Measurements from ENCODE around the gene SAMD10. TPM values are rescaled to one million over a fixed set of nuclear protein-coding genes. Genes with fewer than 3 reads are reported as not detected.

The SAMD10 gene
- total and polyA plus RNA-seq, 2 of the 8 experiments (the other 6 are each of a cell fraction or from before 2014, with no cell fraction given): 3.0 to 5.2 TPM

DNA sequence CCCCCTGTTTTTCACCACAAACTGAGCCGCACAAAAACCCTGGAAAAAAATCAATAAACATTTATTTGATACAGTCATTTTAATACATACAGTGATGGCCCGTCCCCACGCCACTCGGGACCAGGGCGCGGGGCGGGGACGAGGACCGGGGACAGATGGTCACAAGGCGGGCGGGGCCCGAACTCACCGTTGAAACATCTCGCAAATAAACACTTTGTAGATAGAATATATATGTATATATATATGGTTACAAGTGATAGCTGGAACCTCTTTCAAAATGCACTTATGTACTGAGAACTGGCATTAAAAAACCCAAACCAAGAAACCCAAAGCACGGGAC is 22.8 kb downstream of the SAMD10 start (continued):
- TF ChIP-seq, protein P1, sequence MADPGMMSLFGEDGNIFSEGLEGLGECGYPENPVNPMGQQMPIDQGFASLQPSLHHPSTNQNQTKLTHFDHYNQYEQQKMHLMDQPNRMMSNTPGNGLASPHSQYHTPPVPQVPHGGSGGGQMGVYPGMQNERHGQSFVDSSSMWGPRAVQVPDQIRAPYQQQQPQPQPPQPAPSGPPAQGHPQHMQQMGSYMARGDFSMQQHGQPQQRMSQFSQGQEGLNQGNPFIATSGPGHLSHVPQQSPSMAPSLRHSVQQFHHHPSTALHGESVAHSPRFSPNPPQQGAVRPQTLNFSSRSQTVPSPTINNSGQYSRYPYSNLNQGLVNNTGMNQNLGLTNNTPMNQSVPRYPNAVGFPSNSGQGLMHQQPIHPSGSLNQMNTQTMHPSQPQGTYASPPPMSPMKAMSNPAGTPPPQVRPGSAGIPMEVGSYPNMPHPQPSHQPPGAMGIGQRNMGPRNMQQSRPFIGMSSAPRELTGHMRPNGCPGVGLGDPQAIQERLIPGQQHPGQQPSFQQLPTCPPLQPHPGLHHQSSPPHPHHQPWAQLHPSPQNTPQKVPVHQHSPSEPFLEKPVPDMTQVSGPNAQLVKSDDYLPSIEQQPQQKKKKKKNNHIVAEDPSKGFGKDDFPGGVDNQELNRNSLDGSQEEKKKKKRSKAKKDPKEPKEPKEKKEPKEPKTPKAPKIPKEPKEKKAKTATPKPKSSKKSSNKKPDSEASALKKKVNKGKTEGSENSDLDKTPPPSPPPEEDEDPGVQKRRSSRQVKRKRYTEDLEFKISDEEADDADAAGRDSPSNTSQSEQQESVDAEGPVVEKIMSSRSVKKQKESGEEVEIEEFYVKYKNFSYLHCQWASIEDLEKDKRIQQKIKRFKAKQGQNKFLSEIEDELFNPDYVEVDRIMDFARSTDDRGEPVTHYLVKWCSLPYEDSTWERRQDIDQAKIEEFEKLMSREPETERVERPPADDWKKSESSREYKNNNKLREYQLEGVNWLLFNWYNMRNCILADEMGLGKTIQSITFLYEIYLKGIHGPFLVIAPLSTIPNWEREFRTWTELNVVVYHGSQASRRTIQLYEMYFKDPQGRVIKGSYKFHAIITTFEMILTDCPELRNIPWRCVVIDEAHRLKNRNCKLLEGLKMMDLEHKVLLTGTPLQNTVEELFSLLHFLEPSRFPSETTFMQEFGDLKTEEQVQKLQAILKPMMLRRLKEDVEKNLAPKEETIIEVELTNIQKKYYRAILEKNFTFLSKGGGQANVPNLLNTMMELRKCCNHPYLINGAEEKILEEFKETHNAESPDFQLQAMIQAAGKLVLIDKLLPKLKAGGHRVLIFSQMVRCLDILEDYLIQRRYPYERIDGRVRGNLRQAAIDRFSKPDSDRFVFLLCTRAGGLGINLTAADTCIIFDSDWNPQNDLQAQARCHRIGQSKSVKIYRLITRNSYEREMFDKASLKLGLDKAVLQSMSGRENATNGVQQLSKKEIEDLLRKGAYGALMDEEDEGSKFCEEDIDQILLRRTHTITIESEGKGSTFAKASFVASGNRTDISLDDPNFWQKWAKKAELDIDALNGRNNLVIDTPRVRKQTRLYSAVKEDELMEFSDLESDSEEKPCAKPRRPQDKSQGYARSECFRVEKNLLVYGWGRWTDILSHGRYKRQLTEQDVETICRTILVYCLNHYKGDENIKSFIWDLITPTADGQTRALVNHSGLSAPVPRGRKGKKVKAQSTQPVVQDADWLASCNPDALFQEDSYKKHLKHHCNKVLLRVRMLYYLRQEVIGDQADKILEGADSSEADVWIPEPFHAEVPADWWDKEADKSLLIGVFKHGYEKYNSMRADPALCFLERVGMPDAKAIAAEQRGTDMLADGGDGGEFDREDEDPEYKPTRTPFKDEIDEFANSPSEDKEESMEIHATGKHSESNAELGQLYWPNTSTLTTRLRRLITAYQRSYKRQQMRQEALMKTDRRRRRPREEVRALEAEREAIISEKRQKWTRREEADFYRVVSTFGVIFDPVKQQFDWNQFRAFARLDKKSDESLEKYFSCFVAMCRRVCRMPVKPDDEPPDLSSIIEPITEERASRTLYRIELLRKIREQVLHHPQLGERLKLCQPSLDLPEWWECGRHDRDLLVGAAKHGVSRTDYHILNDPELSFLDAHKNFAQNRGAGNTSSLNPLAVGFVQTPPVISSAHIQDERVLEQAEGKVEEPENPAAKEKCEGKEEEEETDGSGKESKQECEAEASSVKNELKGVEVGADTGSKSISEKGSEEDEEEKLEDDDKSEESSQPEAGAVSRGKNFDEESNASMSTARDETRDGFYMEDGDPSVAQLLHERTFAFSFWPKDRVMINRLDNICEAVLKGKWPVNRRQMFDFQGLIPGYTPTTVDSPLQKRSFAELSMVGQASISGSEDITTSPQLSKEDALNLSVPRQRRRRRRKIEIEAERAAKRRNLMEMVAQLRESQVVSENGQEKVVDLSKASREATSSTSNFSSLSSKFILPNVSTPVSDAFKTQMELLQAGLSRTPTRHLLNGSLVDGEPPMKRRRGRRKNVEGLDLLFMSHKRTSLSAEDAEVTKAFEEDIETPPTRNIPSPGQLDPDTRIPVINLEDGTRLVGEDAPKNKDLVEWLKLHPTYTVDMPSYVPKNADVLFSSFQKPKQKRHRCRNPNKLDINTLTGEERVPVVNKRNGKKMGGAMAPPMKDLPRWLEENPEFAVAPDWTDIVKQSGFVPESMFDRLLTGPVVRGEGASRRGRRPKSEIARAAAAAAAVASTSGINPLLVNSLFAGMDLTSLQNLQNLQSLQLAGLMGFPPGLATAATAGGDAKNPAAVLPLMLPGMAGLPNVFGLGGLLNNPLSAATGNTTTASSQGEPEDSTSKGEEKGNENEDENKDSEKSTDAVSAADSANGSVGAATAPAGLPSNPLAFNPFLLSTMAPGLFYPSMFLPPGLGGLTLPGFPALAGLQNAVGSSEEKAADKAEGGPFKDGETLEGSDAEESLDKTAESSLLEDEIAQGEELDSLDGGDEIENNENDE (IDR thresholded peaks at IDR 0.05; ENCODE audit: insufficient replicate concordance, low read length): no peak

All from H1 (cell line).